Esophagus mucosa (tissue), 1 donor: Measurements from ENCODE around the gene INIP. TPM values are rescaled to one million over a fixed set of nuclear protein-coding genes. Genes with fewer than 3 reads are reported as not detected.

Experiments
- ATAC-seq: fragments of 200-7000 bp; cut with Tn5 transposase; one replicate; pipeline ENCODE4 v1.9.1; 2020
- total RNA-seq: library from RNA; stranded (reverse); gene quantifications from one replicate; pipeline ENCODE4 v1.2.4, GENCODE V29; 2023
- donor health status: DM: yes; HTN: yes; CAD: no.

INIP gene, protein sequence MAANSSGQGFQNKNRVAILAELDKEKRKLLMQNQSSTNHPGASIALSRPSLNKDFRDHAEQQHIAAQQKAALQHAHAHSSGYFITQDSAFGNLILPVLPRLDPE
- total RNA-seq: 16.3 TPM

DNA sequence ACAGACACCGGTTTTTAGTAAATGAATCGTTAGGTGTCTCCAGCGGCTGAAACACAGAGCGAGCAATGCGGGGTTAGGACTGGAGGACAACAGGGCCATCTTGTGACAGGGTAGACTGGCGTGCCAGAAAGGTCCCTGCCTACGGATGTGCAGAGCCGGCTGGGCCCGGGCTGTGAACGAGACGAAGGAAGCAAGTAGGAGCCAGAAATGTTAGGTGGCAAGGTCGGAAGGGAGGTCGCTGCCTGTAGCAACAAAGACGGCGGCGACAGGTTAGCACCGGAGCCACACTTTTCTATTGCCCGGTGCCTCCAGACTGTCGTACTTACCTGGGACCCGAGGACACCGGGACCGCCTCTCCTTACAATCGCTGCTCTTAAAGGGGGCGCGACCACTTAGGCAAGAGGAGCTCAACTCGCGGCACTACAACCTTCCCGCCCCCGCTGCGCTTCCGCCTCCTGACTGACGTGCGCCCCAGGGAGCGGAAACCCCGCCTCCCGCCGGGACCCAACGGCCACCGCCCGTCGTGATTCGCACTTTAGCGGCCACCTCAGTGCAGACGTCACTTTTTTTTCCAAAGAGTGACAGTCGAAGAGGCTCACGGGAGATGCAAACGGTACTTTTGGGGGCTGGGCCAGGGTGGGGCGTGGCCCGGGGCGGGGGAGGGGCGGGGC is at the start of gene INIP:
Gene INIP (minus strand): TSS at position 457 of the 671 bp plus-strand sequence. CDS start 1,632 bp downstream, outside the sequence.
- ATAC-seq: peak; percentile 98

DNA sequence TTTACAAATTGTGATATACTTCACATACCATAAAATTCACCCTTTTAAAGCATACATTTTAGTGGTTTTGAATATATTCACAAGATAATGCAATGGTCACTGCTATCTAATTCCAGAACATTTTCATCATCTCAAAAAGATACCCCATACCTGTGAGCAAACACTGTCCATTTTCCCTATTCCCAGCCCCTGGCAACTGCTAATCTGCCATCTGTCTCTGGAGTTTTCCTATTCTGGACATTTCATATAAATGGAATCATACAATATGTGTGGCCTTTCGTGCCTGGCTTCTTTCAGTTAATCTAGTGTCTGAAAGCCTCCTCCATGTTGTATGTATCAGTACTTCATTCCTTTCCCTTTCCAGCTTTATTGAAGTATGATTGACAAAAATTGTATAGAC is 47.4 kb upstream of the INIP start:
- no peak for ATAC-seq

DNA sequence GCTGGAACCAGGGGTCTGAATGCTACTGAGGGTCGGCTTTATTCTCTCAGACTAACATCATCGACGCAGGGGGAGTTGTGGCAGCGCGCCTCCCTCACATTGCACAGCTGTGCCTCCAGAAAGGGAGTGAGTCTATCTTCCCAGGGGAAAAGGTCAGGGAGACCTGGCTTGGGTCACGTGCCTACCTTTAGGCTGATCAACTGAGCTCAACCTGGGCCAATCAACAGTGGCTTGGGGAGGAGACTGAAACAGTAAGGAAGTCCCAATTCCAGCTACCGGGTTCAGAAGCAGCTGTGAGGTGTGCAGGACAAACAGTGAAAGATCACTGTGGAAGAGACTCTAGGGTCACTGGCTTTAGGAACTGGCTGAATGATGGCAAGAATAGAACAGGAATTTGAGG is 46.9 kb upstream of the INIP start:
- no peak for ATAC-seq

DNA sequence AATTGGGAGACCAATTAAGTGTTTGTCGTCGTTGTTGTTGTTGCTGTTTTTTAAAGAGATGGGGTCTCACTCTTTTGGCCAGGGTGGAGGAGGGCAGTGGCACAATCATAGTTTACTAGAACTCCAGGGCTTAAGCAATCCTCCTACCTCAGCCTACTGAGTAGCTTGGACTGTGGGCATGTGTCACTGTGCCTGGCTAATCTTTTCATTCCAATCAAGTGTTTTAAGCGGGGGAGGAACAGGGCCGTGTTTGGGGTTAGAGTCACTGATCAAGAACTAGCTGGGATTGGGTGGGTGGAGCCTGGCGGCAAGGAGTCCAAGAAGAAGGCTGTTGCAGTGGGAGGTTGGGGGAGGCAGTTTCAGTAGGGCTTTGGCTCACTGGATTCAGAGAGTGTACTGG is 46.4 kb upstream of the INIP start:
- ATAC-seq: no peak

DNA sequence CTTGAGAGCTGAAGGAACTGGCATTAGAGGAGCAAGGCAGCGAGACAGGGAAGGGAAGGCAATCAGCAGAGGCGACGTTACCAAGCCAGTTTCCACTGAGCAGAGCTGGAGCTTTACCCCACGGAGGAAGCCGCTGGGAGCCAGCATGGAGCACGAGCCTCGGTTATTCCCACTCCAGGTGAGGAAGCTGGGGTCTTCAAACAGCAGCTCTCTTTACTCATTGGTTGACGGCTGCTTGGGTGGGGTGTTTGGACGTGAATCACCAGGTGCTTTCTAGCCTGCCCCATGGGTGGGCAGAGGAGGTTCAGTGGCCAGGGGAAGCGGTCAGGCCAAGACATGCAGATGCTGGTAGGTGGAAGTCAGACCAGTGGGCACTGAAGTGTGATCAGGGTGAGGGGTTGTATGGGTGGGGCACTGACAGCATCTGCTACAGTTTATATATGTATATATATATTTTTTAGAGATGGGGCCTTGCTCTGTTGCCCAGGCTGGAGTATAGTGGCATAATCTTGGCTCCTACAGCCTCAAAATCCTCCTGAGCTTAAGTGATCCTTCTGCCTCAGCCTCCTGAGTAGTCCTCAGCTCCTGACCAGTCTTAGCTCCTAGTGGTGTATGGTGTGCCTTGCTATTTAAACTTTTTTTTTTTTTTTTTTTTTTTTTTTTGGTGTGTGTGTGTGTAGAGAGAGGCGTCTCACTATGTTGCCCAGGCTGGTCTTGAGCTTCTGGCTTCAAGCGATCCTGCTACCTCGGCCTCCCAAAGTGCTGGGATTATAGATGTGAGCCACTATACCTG is 45.0 kb upstream of the INIP start:
- ATAC-seq: no peak

DNA sequence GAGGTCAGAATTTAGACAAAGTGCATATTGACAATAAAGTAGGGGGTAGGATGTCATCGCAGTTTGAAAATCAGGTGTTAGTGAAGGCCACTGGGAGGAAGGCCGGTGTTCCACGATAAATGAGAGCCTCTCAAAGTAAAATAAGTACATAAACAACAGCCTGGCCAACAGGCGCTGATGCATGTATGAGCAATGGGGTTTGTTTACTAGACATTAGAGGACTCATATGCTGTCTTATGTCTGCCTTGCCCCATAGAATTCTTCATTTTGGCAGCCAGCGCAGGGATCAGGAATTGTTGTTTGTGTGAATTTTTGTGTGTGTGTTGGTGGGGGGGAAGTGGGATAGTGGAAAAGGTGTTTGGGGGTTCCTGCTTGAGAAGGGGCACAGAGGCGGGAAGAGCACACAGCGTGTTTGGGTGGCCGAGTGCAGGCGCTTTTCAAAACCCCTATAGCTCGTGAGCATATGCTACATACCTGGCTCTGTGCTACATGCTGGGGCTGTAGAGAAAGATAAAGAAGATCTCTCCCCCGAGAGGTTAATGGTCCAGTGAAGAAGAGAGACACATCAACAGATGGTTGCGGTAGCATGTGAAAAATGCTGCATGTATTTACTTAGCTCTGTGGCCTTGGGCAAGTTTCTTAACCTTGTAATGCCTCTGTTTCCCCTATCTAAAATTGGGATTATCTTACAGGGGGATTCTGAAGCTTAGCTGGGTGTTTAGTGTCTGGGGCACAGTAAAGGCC is 44.2 kb upstream of the INIP start:
- ATAC-seq: no peak

DNA sequence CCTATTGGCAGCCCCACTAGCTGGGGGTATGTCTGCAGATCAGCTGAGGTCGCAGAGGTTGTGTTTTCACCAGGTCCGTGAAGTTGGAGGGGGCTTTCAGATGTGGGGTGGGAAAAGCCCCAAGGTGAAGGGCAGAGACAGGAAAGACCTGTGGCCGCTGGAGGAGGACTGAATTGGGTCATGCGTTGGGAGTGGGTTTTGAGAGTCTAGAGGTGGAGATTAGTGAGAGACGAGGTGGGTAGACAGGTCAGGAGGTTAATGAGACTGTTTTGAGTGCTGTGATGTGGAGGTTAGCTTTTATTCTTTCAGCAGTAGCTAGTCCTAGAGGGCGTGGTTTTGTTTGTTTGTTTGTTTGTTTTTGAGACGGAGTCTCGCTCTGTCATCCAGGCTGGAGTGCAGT is 42.9 kb upstream of the INIP start:
- ATAC-seq: no peak

DNA sequence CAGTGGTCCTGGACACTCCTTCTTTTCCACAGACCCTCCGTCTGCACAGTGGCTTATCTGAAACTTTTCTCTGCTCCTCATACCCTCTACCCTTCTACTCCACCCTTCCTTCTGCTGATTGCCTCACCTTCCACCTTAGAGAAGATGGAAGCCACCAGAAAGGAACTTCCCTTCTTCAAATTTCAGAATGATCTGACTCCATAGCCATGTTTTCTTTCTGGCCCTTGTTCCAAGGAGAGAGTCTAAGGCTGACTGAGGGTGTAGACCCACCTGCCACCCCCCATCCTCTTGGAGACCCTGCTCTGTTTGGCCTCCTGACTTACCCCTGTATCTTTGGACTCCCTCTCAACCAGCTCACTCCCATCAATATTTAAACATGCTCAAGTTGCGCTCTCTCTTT is 40.0 kb upstream of the INIP start:
- ATAC-seq: no peak

DNA sequence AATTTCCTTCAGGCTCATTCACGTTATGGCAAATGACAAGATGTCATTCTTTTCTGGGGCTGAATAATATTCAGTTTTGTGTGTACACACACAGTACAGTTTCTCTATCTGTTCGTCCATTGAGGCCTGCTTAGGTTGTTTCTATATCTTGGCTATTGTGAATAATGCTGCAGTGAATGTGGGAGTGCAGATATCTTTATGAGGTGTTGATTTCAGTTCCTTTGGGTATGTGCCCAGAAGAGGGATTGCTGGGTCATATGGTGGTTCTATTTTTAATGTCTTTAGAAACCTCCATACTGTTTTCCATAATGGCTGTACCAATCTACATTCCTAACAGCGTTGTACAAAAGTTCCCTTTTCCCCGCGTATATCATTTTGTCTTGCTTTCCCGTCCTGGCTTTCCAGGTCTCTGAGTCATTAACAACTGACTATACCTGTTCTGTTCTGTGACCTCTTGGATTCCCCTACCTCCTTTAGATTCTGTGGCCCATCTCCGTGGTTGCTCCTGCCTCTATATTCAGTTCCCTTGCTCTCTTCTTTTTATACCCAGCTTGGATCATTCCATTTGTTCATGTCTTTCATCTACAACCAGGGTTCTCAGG is 39.5 kb upstream of the INIP start:
- peak; percentile 46 for ATAC-seq

DNA sequence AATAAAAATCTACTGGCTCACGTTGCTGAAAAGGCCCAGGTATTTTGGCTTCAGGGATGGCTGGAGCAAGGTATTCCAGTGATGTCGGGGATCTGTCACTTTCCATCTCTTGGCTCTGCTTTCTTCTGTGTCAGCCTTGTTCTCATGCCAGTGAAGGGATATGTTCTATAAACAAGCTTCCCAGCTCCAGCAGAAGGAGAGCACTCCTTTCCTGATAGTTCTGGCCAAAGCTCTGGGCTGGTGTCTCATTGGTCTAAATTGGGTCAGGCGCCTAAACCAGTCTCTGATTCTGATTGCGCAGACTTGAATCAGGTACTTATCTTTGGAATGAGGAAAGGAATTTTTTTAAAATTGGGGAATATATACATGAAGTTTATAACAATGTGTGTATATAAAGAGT is 37.8 kb upstream of the INIP start:
- ATAC-seq: no peak

DNA sequence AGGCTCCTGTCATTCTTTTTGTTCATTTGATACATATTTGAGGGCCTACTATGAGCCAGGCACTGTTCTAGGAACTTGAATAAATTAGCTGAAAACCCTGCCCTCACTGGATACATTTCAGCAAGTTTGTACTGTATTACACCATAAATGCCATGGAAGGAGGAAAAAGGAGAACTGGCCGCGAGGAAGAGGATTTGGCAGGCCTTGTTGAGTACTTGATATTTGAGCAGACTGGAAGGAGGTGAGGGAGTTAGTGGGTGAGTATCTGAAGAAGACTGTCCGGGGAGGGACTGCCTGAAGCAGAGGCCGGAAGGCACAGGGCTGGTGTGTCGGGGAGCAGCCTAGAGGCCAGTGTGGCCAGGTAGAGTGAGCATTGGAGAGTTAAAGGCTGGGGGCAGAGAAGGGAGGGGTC is 37.1 kb upstream of the INIP start:
- peak; percentile 1 for ATAC-seq

DNA sequence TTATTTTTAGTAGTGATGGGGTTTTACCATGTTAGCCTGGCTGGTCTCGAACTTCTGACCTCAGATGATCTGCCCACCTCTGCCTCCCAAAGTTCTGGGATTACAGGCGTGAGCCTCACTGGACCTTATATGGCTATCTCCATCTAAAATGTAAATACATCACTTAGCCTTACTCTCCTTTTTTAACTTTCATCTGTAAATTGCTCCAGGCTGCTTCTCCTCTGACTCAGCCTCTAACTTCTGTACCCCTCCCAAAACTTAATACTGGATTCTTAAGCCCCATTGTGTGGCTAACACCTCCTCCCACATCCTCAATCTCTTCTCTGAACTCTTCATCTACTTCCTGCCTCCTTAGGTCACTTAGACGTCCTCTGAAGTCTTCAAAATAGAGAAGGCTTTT is 36.7 kb upstream of the INIP start:
- ATAC-seq: peak; percentile 72

DNA sequence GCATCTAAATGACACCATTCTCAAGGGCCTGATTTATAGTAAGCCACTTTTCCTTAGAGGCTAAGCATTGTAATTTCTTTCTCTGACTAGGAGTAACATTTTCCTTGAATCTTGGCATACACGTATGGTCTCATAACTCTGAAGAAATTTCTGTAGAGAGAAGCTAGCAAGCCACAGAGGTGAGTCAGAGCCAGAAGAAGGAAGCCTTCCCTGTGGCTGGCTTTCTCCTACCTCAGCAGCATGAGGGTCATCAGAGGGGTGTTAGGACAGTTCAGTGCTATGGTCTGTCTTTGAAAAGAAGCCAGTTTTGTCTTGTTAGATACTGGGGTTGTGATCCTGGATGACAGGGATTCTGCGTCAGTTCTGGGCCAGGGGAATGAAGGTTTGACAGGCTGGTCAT is 35.8 kb upstream of the INIP start:
- ATAC-seq: peak; percentile 37

DNA sequence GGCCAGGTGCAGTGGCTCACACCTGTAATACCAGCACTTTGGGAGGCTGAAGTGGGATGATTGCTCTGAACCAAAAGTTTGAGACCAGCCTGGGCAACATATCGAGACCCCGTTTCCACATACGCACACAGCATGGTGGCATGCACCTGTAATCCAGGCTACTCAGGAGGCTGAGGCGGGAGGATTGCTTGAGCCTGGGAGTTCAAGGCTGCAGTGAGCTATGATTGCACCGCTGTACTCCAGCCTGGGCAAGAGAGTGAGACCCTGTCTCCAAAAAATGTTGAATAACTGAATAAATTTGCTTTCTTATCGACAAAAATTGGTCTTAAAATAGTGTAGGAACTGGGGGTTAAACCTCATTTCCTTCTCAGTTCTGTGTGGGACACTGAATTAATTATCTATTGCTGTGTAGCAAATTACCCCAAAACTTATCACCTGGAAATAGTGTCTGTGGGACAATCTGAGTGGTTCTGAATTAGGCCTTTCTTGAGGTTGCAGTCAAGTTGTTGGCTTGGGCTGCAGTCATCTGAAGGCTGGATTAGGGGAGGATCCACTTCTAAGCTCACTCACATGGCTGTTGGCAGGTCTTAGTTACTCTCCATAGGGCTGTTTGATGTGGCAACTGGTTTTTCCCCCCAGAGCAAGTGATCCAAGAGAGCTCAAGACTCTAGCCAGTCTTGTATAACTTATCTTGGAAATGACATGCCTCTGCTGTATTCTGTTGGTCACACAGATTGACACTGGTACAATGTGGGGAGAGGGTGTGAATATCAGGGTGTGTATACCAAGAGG is 34.6 kb upstream of the INIP start:
- ATAC-seq: no peak

DNA sequence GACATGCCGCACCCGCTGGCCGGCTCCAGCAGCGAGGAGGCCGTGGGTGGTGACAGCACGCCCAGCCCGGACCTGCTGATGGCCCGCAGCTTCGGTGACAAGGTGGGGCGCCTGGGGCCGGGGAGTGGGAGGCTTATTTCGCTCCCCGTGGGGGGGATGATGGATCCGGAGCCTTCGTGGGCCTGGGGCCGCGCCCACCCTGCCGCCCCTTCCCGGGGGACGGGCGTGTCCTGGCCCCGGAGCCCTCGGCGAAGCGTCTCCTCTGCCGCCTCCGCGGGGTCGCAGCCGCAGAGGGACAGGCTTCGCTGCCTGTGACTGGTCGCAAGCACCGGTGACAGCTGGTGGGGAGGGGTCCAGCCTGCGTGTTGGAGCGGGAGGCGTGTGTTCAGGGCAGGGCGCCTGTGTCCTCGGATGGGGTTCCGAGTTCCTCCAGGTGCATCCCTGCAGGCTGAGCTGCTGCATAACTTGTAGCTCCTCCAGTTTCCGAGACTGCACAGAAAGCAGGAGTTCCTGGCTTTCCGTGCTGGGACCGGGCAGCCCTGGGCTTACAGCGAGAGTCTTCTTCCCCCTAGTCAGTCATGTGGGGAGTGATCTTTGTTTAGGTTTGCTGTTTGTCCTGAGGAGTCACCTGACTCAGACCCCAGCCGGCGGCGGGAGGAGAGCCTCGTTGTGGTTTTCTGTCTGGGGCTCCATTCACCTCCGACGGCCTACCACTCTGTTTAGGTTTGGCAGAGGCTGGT is 33.3 kb upstream of the INIP start:
- peak; percentile 25 for ATAC-seq

DNA sequence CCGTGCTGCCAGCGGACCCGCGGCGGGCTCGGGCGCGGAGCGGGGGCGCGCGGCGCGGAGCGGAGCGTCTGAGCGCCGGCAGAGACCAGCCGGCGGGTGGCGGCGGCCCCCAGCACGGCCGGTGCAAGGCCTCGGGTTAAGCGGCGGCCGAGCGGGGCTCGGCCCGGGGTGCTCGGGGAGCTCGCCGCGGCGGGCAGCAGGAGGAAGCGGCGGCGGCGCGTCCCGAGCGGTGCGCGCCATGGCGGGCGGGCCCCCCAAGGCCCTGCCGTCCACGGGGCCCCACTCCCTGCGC is 32.8 kb upstream of the INIP start:
- no peak for ATAC-seq

DNA sequence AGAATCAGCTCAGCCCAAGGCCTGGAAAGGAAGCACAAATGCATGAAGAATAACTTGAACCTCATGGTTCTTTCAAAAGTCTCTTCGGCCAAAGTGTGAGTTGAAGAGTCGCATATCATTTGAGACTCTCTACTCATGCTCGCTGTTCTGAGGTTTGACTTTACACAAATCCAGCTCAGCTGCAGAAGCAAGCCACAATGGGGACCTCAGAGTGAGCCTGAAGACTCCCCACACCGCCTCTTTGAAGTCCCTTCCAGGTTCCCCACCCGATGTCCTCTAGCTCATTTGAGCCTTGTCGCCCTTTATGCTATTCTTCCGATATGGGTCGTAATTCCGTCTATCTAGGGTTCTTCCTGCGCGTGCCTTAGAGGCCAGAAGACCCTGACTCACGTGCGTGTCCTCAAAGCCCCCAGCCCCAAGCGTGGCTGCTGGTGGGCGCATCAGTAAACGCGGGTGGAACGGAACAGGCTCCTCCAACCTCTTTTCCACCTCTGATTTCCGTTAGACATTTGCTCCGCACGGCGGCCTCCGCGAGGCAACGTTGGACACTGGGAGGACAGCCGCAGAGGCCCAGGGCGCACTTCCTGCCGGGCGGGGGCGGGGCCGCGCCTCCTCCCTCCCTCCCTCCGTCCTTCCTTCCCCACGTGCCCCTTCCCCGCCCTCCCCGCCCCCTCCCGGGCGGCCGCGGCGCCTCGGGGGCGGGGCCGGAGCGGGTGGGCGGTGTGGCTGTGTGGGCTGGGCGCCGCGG is 32.3 kb upstream of the INIP start, which contains the start of gene SNX30:
Gene SNX30 (plus strand): TSS at position 745 of the 748 bp plus-strand sequence. CDS start 242 bp downstream, outside the sequence.
- ATAC-seq: peak; percentile 89

DNA sequence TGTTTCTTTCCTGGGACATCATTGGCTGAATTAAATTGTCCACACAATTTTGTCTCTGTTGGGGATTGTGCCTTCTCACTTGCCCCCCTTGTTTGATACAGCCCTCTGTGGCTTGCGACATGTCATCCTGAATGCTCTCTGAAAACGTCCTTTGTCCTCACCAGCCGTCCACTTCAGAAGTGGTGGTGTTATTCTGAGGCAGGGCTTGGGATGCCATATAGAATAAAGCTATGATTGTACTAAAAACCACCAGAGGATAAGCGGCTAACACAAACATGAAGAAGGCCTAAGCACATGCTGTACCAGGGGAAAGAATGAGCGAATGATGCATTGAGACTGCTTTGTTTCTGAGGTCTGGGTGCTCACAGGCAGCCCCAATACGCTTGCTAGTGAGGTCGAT is 29.2 kb upstream of the INIP start:
- no peak for ATAC-seq

DNA sequence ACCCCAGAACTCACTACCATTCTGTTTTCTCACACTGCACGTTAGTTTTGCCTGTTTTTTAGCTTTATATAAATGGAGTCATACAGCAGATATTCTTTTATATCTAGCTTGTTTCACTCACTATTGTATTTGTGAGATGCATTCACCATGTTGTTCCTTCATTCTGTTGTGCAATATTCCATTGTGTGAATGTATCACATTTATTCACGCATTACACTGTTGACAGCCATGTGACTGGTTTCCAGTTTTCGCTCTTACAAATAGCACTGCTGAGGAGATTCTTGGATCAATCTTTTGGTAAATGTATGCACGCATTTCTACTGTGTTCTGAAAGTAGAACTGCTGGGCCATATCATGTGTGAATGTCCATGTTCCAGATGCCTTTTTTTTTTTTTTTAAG is 26.3 kb upstream of the INIP start:
- ATAC-seq: no peak

DNA sequence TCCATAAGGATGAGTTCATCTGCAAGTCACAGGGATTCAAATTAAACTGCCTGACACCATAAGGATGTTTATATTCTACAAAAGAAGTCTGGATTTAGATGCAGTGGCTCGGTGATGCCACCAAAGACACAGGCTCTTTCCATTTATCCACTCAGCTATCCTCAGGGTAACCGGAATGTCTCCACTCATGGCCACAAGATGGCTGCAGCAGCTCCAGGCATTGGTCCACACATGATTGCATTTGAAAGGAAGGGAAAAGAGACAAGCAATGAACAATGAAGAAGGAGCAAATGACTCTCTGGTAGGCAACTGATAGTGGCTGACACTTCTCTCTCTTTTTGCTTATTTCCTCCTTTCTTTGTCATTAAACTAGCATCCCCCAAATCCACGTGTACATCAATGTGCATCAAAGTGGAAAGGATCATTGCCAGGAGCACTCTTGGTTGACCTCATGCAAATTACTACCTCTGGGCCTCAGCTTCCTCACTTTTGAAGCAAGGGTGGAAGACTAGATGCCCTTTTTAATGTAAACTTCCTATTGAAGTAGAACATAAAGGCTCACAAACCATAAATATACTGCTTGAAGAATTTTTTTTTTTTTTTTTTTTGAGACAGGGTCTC is 25.4 kb upstream of the INIP start:
- peak; percentile 31 for ATAC-seq
